Measurements from ENCODE around the gene KCNK15. TPM values are rescaled to one million over a fixed set of nuclear protein-coding genes. Genes with fewer than 3 reads are reported as not detected.

KCNK15 gene
- total RNA-seq, 4 donors from 2014 or later, result 0.87 to 6.0 (median 1.5) TPM

- WGBS, 2 donors, result 28 to 47% methylated on average over 20 to 23 of the region's 28 CpGs
- TF ChIP-seq CTCF (IDR thresholded peaks at IDR 0.05) (no peak), POLR2A (IDR thresholded peaks at IDR 0.05) (no peak), EP300 (IDR thresholded peaks at IDR 0.05) (no peak)
- Histone ChIP-seq H3K9me3 (no peaks in the 10 kb centered on the region), H3K27ac (peak within 1 kb of the TSS; percentile 41 to 82 (median 56)), H3K36me3 (no peaks in the 10 kb centered on the region), H3K4me3 (peak within 1 kb of the TSS in 1 of 4 donors; percentile 48), H3K27me3 (no peaks in the 10 kb centered on the region), H3K4me1 (peaks cover 0 to 61% (median 39%) of the 10 kb centered on the region in 4 donors)
- DNase-seq (ENCODE audit: low spot score in 2 of 2), result peak; percentile 88
Observed at GRCh38 chr20:44714701-44715498, 30.8 kb upstream of the KCNK15 start, which contains the start of gene CCN5. Gene CCN5 (plus strand): TSS chr20:44715369. CDS start chr20:44715391, 22 bp downstream.

- Histone ChIP-seq H3K4me1 (peaks cover 0 to 69% (median 44%) of the 10 kb centered on the region in 4 donors), H3K27ac (peak overlapping the region; percentile 41 to 82 (median 56)), H3K4me3 (peak overlapping the region in 1 of 4 donors; percentile 48), H3K27me3 (no peaks in the 10 kb centered on the region), H3K9me3 (no peaks in the 10 kb centered on the region), H3K36me3 (no peaks in the 10 kb centered on the region)
- no peak for TF ChIP-seq POLR2A (IDR thresholded peaks at IDR 0.05)
- TF ChIP-seq EP300 (IDR thresholded peaks at IDR 0.05), result no peak
- no peak for TF ChIP-seq CTCF (IDR thresholded peaks at IDR 0.05)
- no peak for DNase-seq (ENCODE audit: low spot score in 2 of 2)
- WGBS, 2 donors, result 84 to 90% methylated on average over 4 to 5 of the region's 5 CpGs
Observed at GRCh38 chr20:44715499-44716308, 30.0 kb upstream of the KCNK15 start.

- no peak for DNase-seq (ENCODE audit: low spot score in 2 of 2)
- TF ChIP-seq POLR2A (IDR thresholded peaks at IDR 0.05), result no peak
- TF ChIP-seq CTCF (IDR thresholded peaks at IDR 0.05), result no peak
- TF ChIP-seq EP300 (IDR thresholded peaks at IDR 0.05), result no peak
- H3K9me3 ChIP-seq, result no peaks in the 10 kb centered on the region
- H3K4me3 ChIP-seq, result peak overlapping the region in 1 of 4 donors; percentile 48
- H3K4me1 ChIP-seq, result peaks cover 0 to 75% (median 44%) of the 10 kb centered on the region in 4 donors
- peak overlapping the region; percentile 41 to 82 (median 56) for H3K27ac ChIP-seq
- no peaks in the 10 kb centered on the region for H3K36me3 ChIP-seq
- H3K27me3 ChIP-seq, result no peaks in the 10 kb centered on the region
- 80 to 81% methylated on average over 13 of the region's 13 CpGs for WGBS, 2 donors
Observed at GRCh38 chr20:44716309-44717106, 29.2 kb upstream of the KCNK15 start.

- H3K27ac ChIP-seq, result peak overlapping the region in 2 of 4 donors; percentile 82
- WGBS, 2 donors, result 67 to 72% methylated on average over 10 of the region's 10 CpGs
Observed at GRCh38 chr20:44717986-44718385, 27.7 kb upstream of the KCNK15 start.

More at GRCh38 chr20:44717986-44718385, 27.7 kb upstream of the KCNK15 start:
- H3K36me3 ChIP-seq, result no peaks in the 10 kb centered on the region
- H3K4me1 ChIP-seq, result peaks cover 0 to 79% (median 41%) of the 10 kb centered on the region in 4 donors
- no peak for TF ChIP-seq EP300 (IDR thresholded peaks at IDR 0.05)
- no peak for TF ChIP-seq POLR2A (IDR thresholded peaks at IDR 0.05)
- TF ChIP-seq CTCF (IDR thresholded peaks at IDR 0.05), result peak in 4 of 5 experiments; percentile 6 to 32 (median 30)
- H3K4me3 ChIP-seq, result peak overlapping the region in 1 of 4 donors; percentile 48
- DNase-seq (ENCODE audit: low spot score in 2 of 2), result no peak
- H3K9me3 ChIP-seq, result no peaks in the 10 kb centered on the region
- H3K27me3 ChIP-seq, result no peaks in the 10 kb centered on the region
